GM23248 (cell line): ENCODE measurements around the gene EHBP1L1.

Experiments used
- EZH2 ChIP-seq: fragments of 200-600 bp; sonication (generic); IDR thresholded peaks from 2 replicates; pipeline ENCODE4 v1.6.1; 2018; ENCODE audit warnings: antibody characterized with exemption, mild to moderate bottlenecking; ENCODE audit not compliant: insufficient read depth, poor library complexity, severe bottlenecking
- EZH2phosphoT487 ChIP-seq: fragments of 200-600 bp; sonication (generic); IDR thresholded peaks from 2 replicates; pipeline ENCODE4 v1.6.1; 2018; ENCODE audit warnings: antibody characterized with exemption, moderate library complexity, mild to moderate bottlenecking, low read depth; ENCODE audit not compliant: insufficient read depth

DNA sequence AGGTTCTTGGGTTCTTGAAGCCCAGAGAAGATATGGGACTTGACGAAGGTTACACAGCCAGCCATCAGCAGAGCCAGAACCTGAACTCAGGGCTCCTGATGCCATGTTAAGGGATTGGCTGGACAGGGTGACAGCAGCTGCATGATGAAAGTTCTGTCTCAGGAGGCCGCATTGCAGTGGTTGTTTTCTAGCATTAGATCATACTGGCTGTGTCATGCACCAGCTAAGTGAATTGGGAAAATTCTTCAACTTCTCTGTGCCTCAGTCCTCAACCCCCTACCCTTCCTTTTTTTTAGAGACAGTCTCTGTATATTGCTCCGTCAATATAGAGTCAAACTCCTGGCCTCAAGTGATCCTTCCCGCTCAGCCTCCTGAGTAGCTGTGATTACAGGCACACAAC, 12.3 kb upstream of the EHBP1L1 start:
- TF ChIP-seq EZH2phosphoT487: no peak
- TF ChIP-seq EZH2: no peak
